HG03469 (cell line): ENCODE data around the gene RNF39.
"Not testable (repeated sequence)": the region's sequence is repeated elsewhere in the genome, so short reads cannot be mapped to it uniquely, and the experiment has no call there.

ENCODE experiments used
- ATAC-seq: cut with Tn5 transposase; IDR thresholded peaks from one replicate; pipeline ENCODE4 v1.9.1; 2021; ENCODE audit warnings: mild to moderate bottlenecking, moderate library complexity, moderate number of reproducible peaks; ENCODE audit not compliant: unreplicated experiment

RNF39 gene

DNA sequence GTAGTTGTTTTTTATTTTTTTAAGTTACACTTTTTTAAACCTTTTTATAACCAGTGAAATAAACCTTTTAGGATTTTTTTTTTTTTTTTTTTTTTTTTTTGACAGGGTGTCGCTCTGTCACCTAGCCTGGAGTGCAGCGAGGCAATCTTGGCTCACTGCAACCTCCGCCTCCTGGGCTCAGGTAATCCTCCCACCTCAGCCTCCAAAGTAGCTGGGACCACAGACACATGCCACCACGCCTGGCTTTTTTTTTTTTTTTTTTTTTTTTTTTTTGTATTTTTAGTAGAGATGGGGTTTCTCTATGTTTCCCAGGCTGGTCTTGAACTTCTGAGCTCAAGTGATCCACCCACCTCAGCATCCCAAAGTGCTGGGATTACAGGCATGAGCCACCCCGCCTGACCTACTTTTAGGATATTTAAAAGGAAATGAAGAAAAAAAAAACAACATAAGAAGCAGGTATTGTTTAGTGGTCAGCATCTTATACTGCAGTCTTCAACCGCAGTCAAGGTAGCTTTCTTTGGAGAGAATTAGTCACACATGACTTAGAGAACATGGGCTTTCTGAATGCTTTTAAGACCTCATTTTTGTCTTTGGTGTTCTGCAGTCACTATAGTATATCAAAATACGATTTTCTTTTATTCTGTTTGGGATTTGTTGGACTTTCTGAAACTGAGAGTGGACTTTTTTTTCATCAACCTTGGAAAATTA lies 12.9 kb downstream of the RNF39 start:
- no peak for ATAC-seq

DNA sequence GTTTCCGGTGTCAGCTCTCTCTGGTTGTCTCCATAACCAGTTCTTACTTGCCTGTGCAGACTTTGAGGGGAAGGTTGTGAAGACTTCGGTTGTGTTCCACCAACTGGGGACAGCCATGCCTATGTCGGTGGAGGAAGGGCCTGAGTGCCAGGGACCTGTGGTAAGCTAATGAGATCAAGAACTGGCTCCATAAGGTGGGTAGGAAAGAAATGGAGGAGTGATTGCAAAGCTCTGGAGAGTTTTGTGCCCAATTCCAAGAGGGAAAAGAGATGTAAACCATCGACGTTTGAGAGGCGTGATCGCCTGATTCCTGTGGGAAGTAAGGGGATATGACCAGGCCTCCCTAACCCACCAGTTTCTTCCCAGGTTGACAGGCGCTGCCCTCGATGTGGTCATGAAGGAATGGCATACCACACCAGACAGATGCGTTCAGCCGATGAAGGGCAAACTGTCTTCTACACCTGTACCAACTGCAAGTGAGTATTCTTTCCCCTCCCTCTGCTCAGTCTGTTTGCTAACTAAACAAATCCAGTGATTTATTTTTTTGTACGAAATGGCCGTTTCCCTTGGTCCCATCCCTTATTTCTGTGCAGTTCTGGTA lies 13.6 kb downstream of the RNF39 start:
- ATAC-seq: no peak

DNA sequence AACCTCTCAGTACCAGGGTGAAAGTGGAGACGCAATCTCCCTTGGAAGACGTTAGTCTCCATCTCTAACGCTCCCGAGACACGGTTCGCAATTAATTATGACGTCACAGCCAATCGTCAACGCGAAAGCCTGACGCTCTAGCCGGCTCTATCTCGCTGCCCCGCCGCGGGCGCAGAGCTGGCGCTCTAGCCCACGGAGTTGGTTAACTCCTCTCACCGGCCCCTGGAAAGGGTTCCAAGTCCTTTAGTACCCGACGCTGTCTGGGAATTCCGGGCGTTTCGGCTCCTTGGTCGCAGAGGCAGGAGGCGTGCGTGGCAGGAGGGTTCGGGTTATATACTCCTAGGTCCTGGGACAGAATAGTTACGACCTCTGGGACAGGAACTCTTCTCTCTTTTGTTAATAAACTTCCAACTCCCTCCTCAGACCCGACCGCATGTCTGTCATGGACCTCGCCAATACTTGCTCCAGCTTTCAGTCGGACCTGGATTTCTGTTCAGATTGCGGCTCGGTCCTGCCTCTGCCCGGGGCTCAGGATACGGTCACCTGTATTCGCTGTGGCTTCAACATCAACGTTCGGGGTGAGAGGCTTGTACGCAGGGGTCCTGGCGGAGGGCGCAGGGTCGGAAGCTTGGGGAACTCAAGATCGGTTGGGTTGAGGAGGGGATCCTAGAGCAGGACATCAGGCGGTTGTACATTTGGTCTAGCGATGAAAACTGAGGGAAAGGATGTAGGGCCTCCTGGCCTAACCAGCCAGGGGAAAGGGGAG lies 14.3 kb downstream of the RNF39 start, which contains the start of gene POLR1H:
TSS of gene POLR1H (plus strand) at position 174 of the 766 bp plus-strand sequence. CDS start at position 434, 260 bp downstream.
- peak; percentile 57 for ATAC-seq

DNA sequence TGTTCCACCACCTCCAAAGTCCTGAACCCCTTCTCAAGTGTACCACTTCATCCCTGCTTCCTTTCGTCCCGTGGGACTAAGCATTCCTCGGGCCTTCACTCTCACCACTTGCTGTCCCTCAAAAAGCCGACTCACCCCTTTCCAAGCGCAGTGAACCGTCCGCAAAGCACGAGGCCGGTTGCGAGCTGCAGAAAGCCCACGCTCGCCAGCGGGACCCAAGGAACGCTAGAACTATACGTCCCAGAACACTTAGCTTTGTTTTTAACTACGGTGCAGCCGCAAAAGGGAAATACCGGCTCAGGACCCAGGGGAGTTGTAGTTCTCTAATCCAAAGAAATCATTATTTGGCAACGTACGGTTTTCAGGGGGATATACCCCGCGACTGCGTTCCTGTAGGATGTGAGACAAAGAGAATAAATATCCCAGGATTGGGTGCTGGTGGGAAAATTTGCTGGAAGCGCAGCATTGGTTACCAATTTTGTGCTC lies 14.9 kb downstream of the RNF39 start:
- no peak for ATAC-seq

DNA sequence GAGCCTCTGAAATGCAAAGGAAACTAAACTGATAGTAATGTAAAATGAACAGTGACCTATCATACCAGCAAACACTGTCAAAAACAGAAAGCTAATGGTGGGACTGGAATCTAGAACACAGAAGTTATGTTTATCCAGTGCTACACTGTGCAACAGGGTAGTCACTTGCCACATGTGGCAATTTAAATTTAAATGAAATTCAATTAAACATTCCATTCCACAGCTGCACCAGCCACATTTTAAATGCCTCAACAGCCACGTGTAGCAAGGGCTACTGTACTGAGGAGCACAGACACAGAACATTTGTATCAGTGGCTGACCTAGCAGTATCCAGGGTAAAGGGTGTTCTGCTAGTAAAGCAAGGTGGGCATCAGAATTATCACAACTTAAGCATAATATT lies 20.1 kb downstream of the RNF39 start:
- ATAC-seq: no peak

DNA sequence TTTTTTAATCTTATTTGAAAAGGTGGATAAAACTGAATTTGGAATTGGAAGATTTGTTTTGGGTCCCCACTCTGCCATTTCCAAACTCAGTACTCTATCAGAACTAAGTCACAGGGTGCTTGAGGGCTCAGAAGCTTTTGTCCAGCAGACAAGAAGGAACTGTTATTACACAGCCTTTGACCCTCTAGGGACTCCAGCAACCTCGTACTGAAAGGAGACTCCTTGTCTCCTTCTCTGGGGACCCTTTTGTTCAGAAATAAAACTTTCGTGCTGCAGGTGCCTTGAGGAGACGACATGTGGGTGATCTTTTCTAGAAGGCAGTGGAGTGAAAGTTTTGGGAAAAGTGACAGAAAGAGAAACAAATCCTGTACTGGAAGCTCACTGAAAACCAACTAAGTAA lies 21.9 kb downstream of the RNF39 start:
- no peak for ATAC-seq

DNA sequence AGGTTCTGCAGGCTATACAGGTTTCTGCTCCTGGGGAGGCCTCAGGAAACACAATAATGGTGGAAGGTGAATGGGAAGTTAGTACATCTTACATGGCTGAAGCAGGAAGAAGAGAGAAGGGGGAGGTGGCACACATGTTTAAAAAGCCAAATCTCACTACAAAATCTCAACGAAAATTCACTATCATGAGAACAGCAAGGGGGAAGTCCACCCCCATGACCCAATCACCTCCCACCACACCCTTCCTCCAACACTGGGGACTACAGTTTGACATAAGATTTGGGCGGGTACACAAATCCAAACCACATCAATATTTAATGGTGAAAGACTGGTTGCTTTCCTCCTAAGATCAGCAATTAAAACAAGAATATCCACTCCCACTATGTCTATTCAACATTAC lies 28.3 kb downstream of the RNF39 start:
- no peak for ATAC-seq

DNA sequence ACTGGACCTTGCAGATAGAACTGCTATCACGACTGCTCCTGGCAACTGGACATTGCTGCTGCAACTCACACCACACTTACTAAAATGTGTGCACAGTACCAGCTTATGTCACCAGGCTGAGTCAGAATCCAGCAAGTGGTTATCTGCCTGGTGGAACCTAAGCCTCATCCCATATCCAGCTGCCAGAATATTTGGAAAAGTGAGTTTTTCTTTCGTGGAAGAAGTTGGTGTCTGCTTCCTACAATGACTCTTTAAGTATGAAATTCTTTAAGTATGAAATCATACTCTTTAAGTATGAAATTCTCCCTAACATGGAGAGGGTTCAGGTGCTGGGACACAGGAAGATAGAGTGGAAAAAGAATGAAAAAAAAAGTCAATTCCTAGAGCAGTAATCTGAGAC lies 30.9 kb downstream of the RNF39 start:
- no peak for ATAC-seq

DNA sequence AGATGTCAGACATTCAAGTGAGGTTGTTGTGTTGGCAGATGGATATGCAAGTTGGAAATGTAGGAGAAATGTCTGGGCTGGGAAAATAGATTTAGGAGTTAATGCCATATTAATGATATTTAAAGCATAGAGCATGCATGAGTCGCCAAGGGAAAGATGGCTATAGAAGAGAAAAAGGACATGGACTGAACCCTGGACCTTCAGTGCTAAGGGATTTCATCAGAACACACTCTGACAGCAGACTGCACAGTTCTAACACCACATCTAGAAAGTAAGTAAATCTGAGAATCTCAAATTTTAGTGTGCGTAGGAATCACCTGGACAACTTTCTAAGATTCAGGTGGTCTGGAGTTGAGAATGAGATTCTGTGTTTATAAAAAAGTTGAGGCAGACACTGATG lies 31.8 kb downstream of the RNF39 start:
- ATAC-seq: no peak

DNA sequence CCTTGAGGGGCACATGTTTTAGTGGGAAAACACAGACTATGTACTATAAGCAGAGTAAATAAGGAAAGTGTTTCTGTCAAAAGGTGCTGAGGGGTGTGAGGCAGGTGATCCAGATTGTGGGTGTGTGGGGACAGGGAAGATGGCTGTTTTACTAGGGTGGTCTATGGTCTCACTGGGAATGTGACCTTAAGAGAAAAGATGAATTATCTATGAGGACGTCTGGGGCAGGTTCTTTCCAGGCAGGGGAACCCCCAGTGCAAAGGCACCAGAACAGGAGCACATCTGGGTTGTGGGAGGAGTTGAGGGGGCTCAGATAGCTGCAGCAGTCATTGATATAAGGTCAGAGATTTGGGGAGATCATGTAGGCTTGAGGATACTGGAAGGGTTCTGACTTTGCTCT lies 32.7 kb downstream of the RNF39 start:
- no peak for ATAC-seq

DNA sequence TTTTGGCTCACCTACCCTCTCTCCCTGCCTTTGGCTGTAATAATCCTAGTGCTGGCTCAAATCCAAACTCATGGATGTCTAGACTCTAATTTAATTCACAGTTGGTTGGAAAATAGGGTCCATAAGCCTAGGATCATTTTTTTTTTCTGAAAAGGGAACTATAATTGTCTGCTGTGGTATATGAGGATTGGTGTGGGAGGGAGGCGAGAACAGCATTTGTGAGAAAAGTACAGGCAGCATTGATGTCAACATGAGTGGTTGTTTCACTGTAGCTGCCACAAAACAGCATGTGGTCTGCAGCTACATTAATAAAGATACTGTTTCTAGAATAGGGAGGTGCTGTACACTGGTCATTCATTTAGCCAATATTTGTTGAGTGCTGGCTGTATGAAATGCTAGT lies 33.1 kb downstream of the RNF39 start:
- ATAC-seq: no peak

DNA sequence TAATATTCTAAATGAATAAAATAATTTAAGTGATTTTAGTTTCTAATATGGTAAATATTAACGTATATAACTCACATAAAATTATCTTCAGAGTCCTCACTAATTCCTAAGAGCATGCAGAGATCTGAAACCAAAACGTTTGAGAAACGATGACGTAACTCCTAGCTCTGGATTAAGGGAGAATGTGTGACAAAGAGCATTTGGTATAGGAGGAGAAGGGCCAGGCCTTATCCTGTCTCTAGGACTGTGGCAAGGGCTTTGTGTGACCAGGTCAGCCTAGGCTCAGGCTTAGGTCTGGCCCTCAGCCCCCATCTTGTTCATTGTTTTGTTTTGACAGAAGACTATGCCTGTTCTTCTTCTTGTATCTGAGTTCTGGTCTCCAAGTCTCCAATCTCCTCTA lies 33.7 kb downstream of the RNF39 start:
- ATAC-seq: no peak

DNA sequence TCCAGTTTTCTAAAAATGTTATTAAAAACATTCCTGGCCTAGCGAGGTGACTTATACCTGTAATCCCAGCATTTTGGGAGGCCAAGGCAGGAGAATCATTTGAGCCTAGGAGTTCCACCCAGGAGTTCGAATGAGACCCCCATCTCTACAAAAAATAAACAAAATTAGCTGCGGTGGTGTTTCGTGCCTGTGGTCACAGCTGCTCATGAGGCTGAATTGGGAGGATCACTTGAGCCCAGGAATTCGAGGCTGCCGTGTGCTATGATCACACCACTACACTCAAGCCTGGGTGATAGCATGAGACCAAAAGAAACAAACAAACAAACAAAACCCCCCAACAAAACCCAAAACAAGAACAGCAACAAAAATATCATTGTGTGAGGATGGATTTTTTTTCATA lies 34.3 kb downstream of the RNF39 start:
- no peak for ATAC-seq

DNA sequence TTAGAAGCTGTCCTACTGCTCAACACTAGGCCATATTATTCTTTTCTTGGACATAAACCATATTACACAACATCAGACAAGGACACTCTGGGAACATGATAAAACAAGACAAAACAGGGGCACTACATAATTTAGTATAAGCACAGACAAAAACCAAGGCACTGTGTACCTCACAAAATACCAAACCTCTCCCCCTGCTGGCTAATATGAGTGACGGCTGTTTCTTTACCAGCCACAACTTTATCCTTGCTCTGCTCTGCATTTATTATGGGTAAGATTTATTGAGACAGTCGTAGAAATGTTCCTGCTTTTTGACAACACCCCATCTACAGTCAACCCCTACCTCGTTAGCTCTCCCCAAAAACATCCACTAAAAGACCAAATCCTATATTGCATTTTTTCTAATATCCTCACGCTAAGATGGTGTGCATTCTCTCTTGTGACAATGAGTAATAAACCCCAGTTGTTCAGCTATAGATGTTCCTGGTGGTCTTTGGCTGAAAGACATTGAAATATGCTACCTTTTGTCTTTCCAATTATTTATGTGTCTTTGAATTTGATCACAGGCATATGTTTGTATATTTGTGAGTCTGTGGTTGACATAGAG lies 38.3 kb downstream of the RNF39 start:
- no peak for ATAC-seq

DNA sequence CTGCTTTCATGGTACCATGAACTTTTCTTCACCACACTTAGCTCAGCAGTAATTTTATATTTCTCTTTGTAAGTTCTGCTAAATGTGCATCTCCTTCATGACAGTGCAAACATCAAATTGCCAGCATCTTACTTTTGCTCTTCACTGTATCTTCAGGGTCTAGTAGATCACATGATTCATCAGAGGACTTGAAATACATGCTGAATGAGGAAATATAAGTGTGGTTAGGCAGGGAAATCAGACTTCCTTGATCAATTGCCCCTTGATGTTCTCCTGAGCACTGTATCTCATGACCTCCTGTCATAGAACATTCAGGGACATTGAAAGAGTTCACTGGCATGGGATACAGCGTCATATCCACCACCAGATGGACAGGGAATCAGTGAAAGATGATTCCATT lies 39.8 kb downstream of the RNF39 start:
- no peak for ATAC-seq

DNA sequence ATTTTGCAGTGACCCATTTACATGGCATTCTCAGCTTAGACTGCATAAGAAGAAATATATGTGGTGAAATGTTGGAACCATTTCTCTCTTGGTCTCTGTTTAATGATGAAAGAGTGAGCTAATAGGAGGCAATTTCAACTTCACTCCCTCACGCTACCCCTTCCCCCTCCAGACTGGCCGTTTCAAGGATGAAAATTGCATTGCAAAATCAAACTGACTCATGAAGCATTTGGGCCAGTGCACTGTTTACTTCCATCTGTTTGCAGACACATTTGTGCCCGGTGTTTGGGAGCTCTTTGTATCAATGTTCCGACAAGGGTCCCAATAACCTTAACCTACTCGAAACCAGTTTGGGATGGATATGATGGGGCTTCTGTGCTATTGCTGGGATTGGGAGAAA lies 42.1 kb downstream of the RNF39 start:
- not testable (repeated sequence) for ATAC-seq

DNA sequence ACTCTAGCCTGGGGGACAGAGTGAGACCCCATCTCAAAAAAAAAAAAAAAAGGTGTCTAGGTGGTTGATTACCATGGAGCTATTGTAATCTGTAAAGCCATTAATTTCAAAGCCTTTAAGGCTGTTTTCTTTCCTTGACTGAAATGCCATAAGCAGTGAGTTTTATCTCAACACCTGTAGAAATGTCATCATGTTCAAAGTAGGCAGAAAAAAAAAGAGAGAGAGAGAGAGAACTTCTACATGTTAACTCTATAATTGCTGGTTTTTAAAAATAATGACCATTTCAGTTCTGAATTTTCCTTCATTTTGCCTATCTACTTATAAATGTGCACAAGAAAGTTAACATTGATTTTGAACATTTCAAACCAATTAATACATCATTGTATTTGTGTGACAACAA lies 44.2 kb downstream of the RNF39 start:
- no peak for ATAC-seq

DNA sequence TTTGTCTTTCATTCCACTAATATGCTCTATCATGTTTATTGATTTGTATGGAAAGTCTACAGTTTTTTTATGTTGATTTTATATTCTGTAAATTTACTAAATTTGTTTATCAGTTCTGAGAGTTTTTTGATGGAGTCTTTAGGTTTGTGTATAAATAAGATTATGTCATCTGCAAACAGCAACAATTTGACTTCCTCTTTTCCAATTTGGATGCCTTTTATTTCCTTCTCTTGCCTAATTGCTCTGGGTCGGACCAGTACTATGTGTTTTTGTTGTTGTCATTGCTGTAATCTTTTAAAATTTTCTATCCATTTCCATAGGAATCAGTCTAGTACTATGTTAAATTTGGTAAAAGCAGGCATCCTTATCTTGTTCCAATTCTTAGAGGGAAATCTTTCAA lies 46.0 kb downstream of the RNF39 start:
- no peak for ATAC-seq

DNA sequence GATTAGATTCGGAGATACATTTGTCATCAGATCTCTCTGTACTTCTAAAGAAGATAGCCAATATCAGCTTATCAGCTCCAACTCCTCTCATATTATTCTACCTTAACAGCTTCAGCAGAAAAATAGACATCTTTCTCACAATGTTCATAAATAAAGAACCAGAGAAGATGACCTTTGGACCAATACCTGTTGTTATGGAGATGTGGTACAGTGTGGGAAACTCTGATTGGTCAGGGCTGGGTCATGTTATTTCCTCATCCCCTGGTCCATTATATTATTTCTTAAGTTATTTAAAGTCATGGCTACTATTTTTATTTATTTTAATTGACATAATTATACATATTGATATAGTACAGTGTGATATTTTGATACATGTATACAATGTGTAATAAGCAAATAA lies 50.4 kb downstream of the RNF39 start:
- no peak for ATAC-seq

DNA sequence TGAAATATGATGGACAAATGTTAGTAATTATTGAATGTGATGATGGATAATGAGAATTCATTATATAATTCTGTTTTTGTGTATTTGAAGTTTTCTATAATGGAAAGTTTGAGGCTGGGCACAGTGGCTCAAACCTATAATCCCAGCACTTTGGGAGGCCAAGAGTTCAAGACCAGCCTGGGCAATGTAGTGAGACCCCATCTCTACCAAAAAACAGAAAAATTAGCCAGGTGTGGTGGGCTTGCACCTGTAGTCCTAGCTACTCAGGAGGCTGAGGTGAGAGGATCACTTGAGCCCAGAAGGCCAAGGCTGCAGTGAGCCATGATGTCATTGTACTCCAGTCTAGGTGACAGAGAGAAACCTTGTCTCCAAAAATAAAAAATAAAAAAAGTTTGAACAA lies 52.9 kb downstream of the RNF39 start:
- ATAC-seq: not testable (repeated sequence)

DNA sequence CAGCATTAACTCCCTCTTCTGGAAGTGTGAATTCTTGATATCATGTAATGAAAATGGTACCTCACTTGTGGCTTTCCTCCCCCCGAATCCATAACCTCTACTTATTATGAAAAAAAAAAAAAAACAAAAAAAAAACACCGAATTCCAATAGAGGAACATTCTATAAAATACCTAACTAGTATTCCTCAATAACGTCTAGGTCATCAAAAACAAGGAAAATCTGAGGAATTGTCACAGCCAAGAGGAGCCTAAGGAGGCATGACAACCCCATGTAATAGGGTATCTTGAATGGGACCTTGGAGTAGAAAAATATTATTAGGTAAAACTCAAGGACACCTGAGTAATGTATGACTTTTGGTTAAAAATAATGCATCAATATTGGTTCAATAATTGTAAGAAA lies 53.4 kb downstream of the RNF39 start:
- no peak for ATAC-seq

DNA sequence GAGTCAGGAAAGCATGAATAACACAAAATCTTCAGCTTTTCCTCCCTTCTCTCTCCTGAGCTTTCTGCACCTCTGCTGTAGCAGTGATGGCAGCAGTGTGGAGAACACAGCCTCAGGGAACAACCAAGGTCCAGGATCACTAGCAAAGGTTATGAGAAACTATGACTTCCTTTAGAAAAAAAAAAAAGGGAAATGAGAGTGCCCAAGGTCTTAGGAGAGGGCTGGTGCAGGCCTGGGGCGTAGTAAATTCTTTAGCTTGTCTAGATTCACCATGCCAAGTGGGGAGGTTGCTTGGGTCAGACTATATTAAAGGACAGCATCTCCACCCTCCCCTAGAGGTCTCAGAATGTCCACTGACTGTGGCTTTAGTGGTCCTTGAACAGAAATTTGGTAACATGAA lies 54.9 kb downstream of the RNF39 start:
- ATAC-seq: no peak
